PC-9 (cell line): ENCODE results near the gene GULP1. TPM values are rescaled to one million over a fixed set of nuclear protein-coding genes. Genes with fewer than 3 reads are reported as not detected.

Experiments used
- BruUV-seq: library from RNA; stranded (reverse); fragments of 400-500 nt; replicated peaks from 2 replicates; lab custom pipeline; 2021; lab: Mats Ljungman, UMichigan
- CTCF ChIA-PET: fragments of 300-600 bp; sonication (Branson Sonifier 250); formaldehyde crosslinking; loops from one replicate; lab custom pipeline; 2022; ENCODE audit warnings: antibody characterized with exemption; lab: Charles Lee
- POLR2A ChIA-PET: fragments of 300-600 bp; sonication (Branson Sonifier 250); formaldehyde crosslinking; loops from one replicate; lab custom pipeline; 2022; ENCODE audit warnings: antibody characterized with exemption; ENCODE audit not compliant: unreplicated experiment; lab: Charles Lee
- DNase-seq, 2 experiments: peaks; one replicate each; pipeline versions ENCODE4 v3.0.0 to v3.0.0-alpha.2; 2015 to 2022; ENCODE audit warnings: mixed read lengths in 1 of 2
- H2AFZ ChIP-seq: fragments of 200-600 bp; sonication (generic); 2 replicates; pipeline ENCODE4 v1.8.1; 2017; ENCODE audit warnings: antibody characterized with exemption
- H3F3A ChIP-seq: fragments of 200-600 bp; sonication (generic); 2 replicates; pipeline ENCODE4 v1.8.1; 2017; ENCODE audit warnings: antibody characterized with exemption, mild to moderate bottlenecking, low read depth; ENCODE audit not compliant: insufficient read depth
- H3K27ac ChIP-seq: fragments of 200-600 bp; sonication (generic); 2 replicates; pipeline ENCODE4 v1.6.1; 2016; ENCODE audit warnings: mixed run types
- H3K27me3 ChIP-seq: fragments of 200-600 bp; sonication (generic); 2 replicates; pipeline ENCODE4 v1.6.1; 2016; ENCODE audit warnings: low read depth, mixed run types; ENCODE audit not compliant: insufficient read depth
- H3K36me3 ChIP-seq: fragments of 200-600 bp; sonication (generic); 2 replicates; pipeline ENCODE4 v1.6.1; 2016; ENCODE audit warnings: low read depth, mixed run types
- H3K4me1 ChIP-seq: fragments of 200-600 bp; sonication (generic); replicated peaks from 2 replicates; pipeline ENCODE4 v1.6.1; 2016; ENCODE audit warnings: mixed run types; ENCODE audit not compliant: insufficient read depth
- H3K4me2 ChIP-seq: fragments of 200-600 bp; sonication (generic); 2 replicates; pipeline ENCODE4 v1.6.1; 2017; ENCODE audit warnings: mixed run types
- H3K4me3 ChIP-seq: fragments of 200-600 bp; sonication (generic); 2 replicates; pipeline ENCODE4 v1.6.1; 2016; ENCODE audit warnings: mixed run types
- H3K79me2 ChIP-seq: fragments of 200-600 bp; sonication (generic); 2 replicates; pipeline ENCODE4 v1.6.1; 2017; ENCODE audit warnings: low read depth, mixed run types
- H3K9me2 ChIP-seq: fragments of 200-600 bp; sonication (generic); 2 replicates; pipeline ENCODE4 v1.8.1; 2017; ENCODE audit warnings: mild to moderate bottlenecking; ENCODE audit not compliant: insufficient read depth
- H3K9me3 ChIP-seq: fragments of 200-600 bp; sonication (generic); 2 replicates; pipeline ENCODE4 v1.8.1; 2016; ENCODE audit warnings: low read depth; ENCODE audit not compliant: insufficient read depth
- H4K20me1 ChIP-seq: fragments of 200-600 bp; sonication (generic); 2 replicates; pipeline ENCODE4 v1.8.1; 2017; ENCODE audit not compliant: insufficient read depth
- EZH2 ChIP-seq: fragments of 200-600 bp; sonication (generic); IDR thresholded peaks from 2 replicates; pipeline ENCODE4 v1.8.0; 2017; ENCODE audit warnings: antibody characterized with exemption, low read depth
- intact Hi-C: fragments of 100-400 bp; cut with micrococcal nuclease; formaldehyde crosslinking; loops from one replicate; pipeline ENCODE4 v1.10.0; 2022; ENCODE audit not compliant: unreplicated experiment
- total RNA-seq: library from RNA; stranded (reverse); gene quantifications from 2 replicates; pipeline ENCODE4 v1.2.3, GENCODE V29; 2021
- TF ChIP-seq, protein P1 (sequence below): fragments of 200-600 bp; sonication (generic); conservative IDR thresholded peaks from 2 replicates; pipeline ENCODE4 v1.6.1; 2017; ENCODE audit warnings: mixed run types, antibody characterized with exemption, mild to moderate bottlenecking, moderate library complexity

GULP1 gene
- total RNA-seq, 1 experiment from 2014 or later, result 38.0 TPM

DNA sequence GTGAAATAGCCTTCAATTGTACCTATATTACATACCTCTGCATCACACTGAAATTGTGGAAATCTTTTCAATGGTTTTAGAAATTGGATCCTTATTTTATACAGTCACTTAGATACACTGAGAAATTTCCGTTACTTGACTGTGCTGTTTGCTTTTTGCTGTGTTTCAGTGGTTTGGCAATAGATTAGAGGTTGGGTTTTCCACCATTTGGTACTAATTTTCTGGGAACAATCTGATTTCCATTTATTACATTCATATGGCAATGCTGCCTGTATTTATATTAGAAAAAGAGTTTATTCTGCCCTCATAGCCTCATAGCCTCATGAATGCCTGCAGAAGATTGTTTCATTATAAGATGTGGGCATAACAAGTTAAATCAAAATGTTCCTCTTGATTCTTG, 285.0 kb downstream of the GULP1 start:
- intact Hi-C loops, result no loop called here
- Histone ChIP-seq H3K4me1 (no peaks in the 10 kb centered on the region), H4K20me1 (no peaks in the 10 kb centered on the region), H3K4me2 (no peak overlapping the region), H3K27me3 (no peaks in the 10 kb centered on the region), H3K9me3 (no peaks in the 10 kb centered on the region), H2AFZ (no peak overlapping the region), H3K79me2 (no peaks in the 10 kb centered on the region), H3K4me3 (no peak overlapping the region), H3K9me2 (no peaks in the 10 kb centered on the region), H3F3A (no peaks in the 10 kb centered on the region), H3K36me3 (no peaks in the 10 kb centered on the region), H3K27ac (no peak overlapping the region)
- no TSS peak for BruUV-seq
- no peak for TF ChIP-seq EZH2
- CTCF ChIA-PET, result no interaction called here
- no peak for DNase-seq
- POLR2A ChIA-PET, result no interaction called here

DNA sequence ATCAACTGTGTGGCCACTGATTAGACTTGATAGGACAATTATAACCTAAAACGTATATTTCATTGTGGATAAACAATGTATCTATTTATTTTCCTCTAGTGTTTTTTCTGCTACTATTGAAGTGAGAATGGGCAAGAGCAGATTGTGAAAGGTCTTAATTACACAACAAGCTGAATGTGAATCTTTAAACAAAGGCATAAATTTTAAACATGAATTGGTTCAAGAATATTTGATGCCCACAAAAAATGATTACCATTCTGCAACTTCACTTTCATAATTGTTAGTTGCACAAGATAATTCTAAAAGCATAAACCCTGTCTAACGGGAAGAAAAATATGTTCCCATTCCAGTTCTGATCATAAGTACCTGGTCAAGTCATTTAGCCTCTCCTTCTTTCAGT, 285.6 kb downstream of the GULP1 start:
- no peak for DNase-seq
- no peak overlapping the region for H3K4me2 ChIP-seq
- ChIA-PET POLR2A (no interaction called here), CTCF (no interaction called here)
- no peaks in the 10 kb centered on the region for H4K20me1 ChIP-seq
- intact Hi-C loops, result no loop called here
- no TSS peak for BruUV-seq
- H3K4me1 ChIP-seq, result no peaks in the 10 kb centered on the region
- no peaks in the 10 kb centered on the region for H3K9me2 ChIP-seq
- no peaks in the 10 kb centered on the region for H3F3A ChIP-seq
- H3K4me3 ChIP-seq, result no peak overlapping the region
- no peaks in the 10 kb centered on the region for H3K36me3 ChIP-seq
- TF ChIP-seq, protein P1, sequence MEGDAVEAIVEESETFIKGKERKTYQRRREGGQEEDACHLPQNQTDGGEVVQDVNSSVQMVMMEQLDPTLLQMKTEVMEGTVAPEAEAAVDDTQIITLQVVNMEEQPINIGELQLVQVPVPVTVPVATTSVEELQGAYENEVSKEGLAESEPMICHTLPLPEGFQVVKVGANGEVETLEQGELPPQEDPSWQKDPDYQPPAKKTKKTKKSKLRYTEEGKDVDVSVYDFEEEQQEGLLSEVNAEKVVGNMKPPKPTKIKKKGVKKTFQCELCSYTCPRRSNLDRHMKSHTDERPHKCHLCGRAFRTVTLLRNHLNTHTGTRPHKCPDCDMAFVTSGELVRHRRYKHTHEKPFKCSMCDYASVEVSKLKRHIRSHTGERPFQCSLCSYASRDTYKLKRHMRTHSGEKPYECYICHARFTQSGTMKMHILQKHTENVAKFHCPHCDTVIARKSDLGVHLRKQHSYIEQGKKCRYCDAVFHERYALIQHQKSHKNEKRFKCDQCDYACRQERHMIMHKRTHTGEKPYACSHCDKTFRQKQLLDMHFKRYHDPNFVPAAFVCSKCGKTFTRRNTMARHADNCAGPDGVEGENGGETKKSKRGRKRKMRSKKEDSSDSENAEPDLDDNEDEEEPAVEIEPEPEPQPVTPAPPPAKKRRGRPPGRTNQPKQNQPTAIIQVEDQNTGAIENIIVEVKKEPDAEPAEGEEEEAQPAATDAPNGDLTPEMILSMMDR, result no peak
- no peak for TF ChIP-seq EZH2
- H3K9me3 ChIP-seq, result no peaks in the 10 kb centered on the region
- no peaks in the 10 kb centered on the region for H3K27me3 ChIP-seq
- no peaks in the 10 kb centered on the region for H3K79me2 ChIP-seq
- no peak overlapping the region for H2AFZ ChIP-seq
- H3K27ac ChIP-seq, result no peak overlapping the region

DNA sequence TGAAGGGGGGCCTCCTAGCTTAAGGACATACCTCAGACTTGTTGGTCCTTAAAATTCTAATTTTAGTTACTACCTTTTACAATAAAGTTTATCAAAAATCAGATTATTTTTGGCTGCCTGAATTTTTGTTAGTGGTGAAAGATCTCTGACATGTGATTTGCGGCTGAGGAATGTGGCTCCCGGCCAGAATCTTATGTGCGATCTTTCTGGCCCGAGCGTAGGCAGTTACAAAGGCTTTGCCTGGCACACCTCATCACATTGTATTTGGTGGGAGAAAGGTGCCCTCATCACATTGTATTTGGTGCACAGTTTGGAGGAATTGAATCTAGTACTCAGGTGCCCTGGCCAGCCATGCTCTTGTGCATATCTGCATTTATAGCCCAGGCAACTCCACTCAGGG, 289.1 kb downstream of the GULP1 start:
- no peak overlapping the region for H3K27ac ChIP-seq
- CTCF ChIA-PET, result no interaction called here

More for the DNA sequence above, 289.1 kb downstream of the GULP1 start:
- H3K4me2 ChIP-seq, result no peak overlapping the region
- no peaks in the 10 kb centered on the region for H4K20me1 ChIP-seq
- no peaks in the 10 kb centered on the region for H3K9me3 ChIP-seq
- H3K79me2 ChIP-seq, result no peaks in the 10 kb centered on the region
- no TSS peak for BruUV-seq
- H3K36me3 ChIP-seq, result no peaks in the 10 kb centered on the region
- no peak for DNase-seq
- no peaks in the 10 kb centered on the region for H3K4me1 ChIP-seq
- H3K27me3 ChIP-seq, result no peaks in the 10 kb centered on the region
- no peak overlapping the region for H3K4me3 ChIP-seq
- no peak overlapping the region for H2AFZ ChIP-seq
- H3K9me2 ChIP-seq, result no peaks in the 10 kb centered on the region
- TF ChIP-seq, protein P1, result no peak
- no peak for TF ChIP-seq EZH2
- no peaks in the 10 kb centered on the region for H3F3A ChIP-seq
- POLR2A ChIA-PET, result no interaction called here
- intact Hi-C loops, result no loop called here
